Prostate gland (tissue), 2 donors: ENCODE measurements around the gene MKRN1. TPM values are rescaled to one million over a fixed set of nuclear protein-coding genes. Genes with fewer than 3 reads are reported as not detected.
"Not testable (repeated sequence)": the region's sequence is repeated elsewhere in the genome, so short reads cannot be mapped to it uniquely, and the experiment has no call there.

Experiments
- DNase-seq: peaks from one replicate; pipeline ENCODE4 v3.0.0-alpha.2; 2019; ENCODE audit warnings: low spot score
- H3K27ac ChIP-seq, 2 donors: fragments of 200-600 bp; sonication (generic); 2 replicates each; pipeline ENCODE4 v1.5.1; 2017 to 2019
- H3K27me3 ChIP-seq: fragments of 200-600 bp; sonication (generic); replicated peaks from 2 replicates; pipeline ENCODE4 v1.5.1; 2019; ENCODE audit not compliant: insufficient read depth
- H3K36me3 ChIP-seq, 2 donors: fragments of 200-600 bp; sonication (generic); 1 replicate in 1 of 2; 2 replicates in 1 of 2; pipeline versions ENCODE4 v1.5.1 to v1.8.1; 2017 to 2019
- H3K4me1 ChIP-seq: fragments of 200-600 bp; sonication (generic); replicated peaks from 2 replicates; pipeline ENCODE4 v1.5.1; 2019
- H3K4me3 ChIP-seq, 2 donors: fragments of 200-600 bp; sonication (generic); 2 replicates each; pipeline ENCODE4 v1.5.1; 2017 to 2019
- H3K9me3 ChIP-seq: fragments of 200-600 bp; sonication (generic); 2 replicates; pipeline ENCODE4 v1.5.1; 2017
- POLR2A ChIP-seq: fragments of 450-650 bp; IDR thresholded peaks from one replicate; pipeline ENCODE4 v1.6.1; 2016; ENCODE audit warnings: antibody characterized with exemption, mild to moderate bottlenecking
- POLR2AphosphoS5 ChIP-seq: sonication (generic); formaldehyde crosslinking; IDR thresholded peaks from one replicate; pipeline ENCODE4 v1.6.1; 2017; ENCODE audit warnings: antibody characterized with exemption
- WGBS: methylation state at CpG from one replicate; pipeline ENCODE4 v1.1.5; 2018; 5-methylcytosine and 5-hydroxymethylcytosine counted together
- intact Hi-C: fragments of 100-400 bp; cut with DNase I; formaldehyde crosslinking; loops from one replicate; pipeline ENCODE4 v1.14.2; 2022
- total RNA-seq, 2 donors: library from RNA; depleted of rRNA; stranded (reverse); fragments of >200 nt; gene quantifications; one replicate each; pipeline ENCODE4 v1.1.0, GENCODE V29; 2016
- TF ChIP-seq, protein P1 (sequence below), 4 experiments: fragments of 200-600 bp in 2 of 4; fragments of 450-650 bp in 2 of 4; sonication (generic) in 2 of 4; IDR thresholded peaks; 1 replicate in 3 of 4; 2 replicates in 1 of 4; pipeline ENCODE4 v1.5.1; 2016 to 2019; ENCODE audit warnings: antibody characterized with exemption in 4 of 4, mild to moderate bottlenecking in 2 of 4, moderate library complexity in 2 of 4

The MKRN1 gene
- total RNA-seq, 2 donors from 2014 or later = 69.0 to 108 TPM

DNA sequence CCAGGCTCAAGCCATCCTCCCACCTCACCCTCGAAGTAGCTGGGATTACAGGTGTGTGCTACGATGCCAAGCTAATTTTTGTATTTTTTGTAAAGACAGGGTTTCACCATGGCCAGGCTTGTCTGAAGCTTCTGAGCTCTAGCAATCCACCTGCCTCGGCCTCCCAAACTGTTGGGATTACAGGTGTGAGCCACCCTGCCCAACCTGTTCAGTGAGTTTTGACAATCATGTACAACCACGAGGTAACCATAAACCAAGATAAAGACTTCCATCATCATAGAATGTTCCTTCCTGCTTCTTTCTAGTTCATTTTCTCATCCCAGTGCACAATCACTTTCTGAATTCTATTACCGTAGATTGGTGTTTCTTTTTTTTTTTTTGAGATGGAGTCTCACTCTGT lies 30.5 kb upstream of the MKRN1 start:
- H3K27me3 ChIP-seq = no peaks in the 10 kb centered on the region
- 55% methylated on average over 4 of the region's 5 CpGs for WGBS
- H3K4me1 ChIP-seq = no peaks in the 10 kb centered on the region
- TF ChIP-seq, protein P1, sequence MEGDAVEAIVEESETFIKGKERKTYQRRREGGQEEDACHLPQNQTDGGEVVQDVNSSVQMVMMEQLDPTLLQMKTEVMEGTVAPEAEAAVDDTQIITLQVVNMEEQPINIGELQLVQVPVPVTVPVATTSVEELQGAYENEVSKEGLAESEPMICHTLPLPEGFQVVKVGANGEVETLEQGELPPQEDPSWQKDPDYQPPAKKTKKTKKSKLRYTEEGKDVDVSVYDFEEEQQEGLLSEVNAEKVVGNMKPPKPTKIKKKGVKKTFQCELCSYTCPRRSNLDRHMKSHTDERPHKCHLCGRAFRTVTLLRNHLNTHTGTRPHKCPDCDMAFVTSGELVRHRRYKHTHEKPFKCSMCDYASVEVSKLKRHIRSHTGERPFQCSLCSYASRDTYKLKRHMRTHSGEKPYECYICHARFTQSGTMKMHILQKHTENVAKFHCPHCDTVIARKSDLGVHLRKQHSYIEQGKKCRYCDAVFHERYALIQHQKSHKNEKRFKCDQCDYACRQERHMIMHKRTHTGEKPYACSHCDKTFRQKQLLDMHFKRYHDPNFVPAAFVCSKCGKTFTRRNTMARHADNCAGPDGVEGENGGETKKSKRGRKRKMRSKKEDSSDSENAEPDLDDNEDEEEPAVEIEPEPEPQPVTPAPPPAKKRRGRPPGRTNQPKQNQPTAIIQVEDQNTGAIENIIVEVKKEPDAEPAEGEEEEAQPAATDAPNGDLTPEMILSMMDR (IDR thresholded peaks at IDR 0.05) = no peak
- TF ChIP-seq POLR2AphosphoS5 = peak; percentile 42
- H3K4me3 ChIP-seq = no peak overlapping the region
- no peaks in the 10 kb centered on the region for H3K9me3 ChIP-seq
- DNase-seq = no peak
- H3K36me3 ChIP-seq = no peaks in the 10 kb centered on the region
- intact Hi-C loops = no loop called here
- H3K27ac ChIP-seq = no peak overlapping the region

DNA sequence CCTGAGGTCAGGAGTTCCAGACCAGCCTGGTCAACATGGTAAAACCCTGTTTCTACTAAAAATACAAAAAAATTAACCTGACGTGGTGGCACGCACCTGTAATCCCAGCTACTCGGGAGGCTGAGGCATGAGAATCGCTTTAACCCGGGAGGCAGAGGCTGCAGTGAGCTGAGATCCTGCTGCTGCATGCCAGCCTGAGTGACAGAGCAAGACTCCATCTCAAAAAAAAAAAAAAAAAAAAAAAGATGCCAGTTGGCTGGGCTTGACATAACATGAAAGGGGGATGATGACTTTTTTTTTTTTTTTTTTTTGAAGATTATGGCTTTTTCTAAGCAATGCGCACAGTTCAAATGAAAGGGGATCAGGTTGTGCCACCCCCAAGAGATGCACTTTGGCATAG lies 28.3 kb upstream of the MKRN1 start:
- H3K27ac ChIP-seq, H3K4me1 ChIP-seq, H3K4me3 ChIP-seq, H3K36me3 ChIP-seq, DNase-seq, H3K27me3 ChIP-seq, H3K9me3 ChIP-seq: not testable (repeated sequence)
- 92% methylated on average over 6 of the region's 6 CpGs for WGBS
- intact Hi-C loops = loop anchor here (2.0 kb wide), 1 partner anchor 29 kb away; the partner anchor contains the start of gene MKRN1

DNA sequence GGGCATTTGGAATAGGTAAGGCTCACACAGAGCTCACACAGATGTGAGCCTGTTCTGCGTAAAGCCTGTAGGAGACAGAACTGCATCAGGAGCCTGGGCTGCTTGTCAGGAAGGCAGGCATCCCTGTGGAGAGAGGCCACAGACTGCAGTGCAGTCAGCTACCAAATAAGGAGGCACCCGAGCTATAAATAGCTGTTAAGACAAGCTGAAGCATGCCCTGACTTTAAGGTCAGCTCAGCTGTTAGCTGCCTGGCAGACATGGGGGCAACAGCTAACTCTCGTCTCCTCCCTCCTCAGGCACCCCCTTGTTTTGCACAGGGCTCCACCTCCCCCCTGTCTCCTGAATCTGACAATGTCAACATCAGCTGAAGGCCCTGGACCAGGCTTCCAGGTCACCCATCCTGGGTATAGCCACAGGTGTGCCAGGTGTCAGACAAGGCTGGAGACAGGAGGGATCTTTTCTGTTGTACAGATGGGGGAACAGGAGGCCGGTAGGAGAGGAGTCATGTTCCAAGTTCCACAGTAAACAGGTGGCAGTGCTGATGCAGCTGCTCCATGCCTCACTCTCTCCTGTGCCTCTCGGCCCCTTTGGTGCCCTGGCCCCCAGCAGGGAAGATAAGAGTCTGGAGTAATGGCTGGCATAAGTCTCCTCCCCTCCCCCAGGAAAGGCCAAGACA lies 27.6 kb upstream of the MKRN1 start:
- TF ChIP-seq POLR2A (no peak), POLR2AphosphoS5 (no peak)
- TF ChIP-seq, protein P1 (IDR thresholded peaks at IDR 0.05) = peak in 1 of 4 experiments; percentile 7

DNA sequence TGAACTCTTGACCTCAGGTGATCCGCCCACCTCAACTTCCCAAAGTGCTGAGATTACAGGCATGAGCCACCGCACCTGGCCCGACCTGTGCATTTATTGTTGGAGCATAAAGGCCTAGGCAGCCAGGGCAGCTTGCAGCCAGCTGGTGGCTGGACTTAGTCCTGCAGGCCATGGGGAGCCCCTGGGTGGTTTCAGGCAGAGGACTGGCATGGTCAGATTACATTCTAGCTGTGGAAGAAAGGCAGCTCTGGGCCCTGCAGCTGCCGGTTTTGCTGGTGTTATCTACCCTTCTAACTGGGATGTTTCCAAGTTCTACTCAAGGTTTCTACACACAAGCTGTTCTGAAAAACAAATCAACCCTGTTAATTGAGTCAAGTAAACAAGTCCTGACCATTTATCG lies 22.7 kb upstream of the MKRN1 start:
- 58% methylated on average over 5 of the region's 5 CpGs for WGBS
- TF ChIP-seq POLR2A = no peak
- TF ChIP-seq, protein P1 (IDR thresholded peaks at IDR 0.05) = no peak
- TF ChIP-seq POLR2AphosphoS5 = no peak
- H3K9me3 ChIP-seq = no peaks in the 10 kb centered on the region
- intact Hi-C loops = no loop called here
- no peaks in the 10 kb centered on the region for H3K4me1 ChIP-seq
- no peaks in the 10 kb centered on the region for H3K27me3 ChIP-seq
- H3K27ac ChIP-seq = no peak overlapping the region
- no peak overlapping the region for H3K4me3 ChIP-seq
- DNase-seq = no peak
- H3K36me3 ChIP-seq = no peaks in the 10 kb centered on the region

More for the DNA sequence above, 27.6 kb upstream of the MKRN1 start:
- Histone ChIP-seq H3K27ac (peak overlapping the region in 1 of 2 donors; percentile 57), H3K36me3 (no peaks in the 10 kb centered on the region), H3K27me3 (no peaks in the 10 kb centered on the region), H3K4me3 (no peak overlapping the region), H3K4me1 (no peaks in the 10 kb centered on the region), H3K9me3 (no peaks in the 10 kb centered on the region)
- intact Hi-C loops = loop anchor here (2.0 kb wide), 1 partner anchor 28 kb away; the partner anchor contains the start of gene MKRN1
- DNase-seq = peak; percentile 16
- WGBS = 22% methylated on average over 5 of the region's 5 CpGs

DNA sequence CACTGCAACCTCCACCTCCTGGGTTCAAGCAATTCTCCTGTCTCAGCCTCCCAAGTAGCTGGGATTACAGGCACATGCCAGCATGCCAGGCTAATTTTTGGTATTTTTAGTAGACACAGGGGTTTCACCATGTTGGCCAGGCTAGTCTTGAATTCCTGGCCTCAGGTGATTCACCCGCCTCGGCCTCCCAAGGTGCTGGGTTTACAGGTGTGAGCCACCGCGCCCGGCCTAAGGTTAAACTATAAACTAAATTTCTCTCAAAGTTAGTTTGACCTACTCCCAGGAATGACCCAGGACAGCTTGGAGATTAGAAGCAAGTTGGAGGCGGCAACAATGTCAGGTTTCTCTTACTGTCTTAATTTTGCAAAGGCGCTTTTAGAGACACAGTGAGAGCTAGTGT lies 18.5 kb upstream of the MKRN1 start:
- 97% methylated on average over 7 of the region's 7 CpGs for WGBS
- intact Hi-C loops, H3K27ac ChIP-seq, H3K36me3 ChIP-seq, H3K9me3 ChIP-seq, H3K4me3 ChIP-seq, H3K27me3 ChIP-seq, H3K4me1 ChIP-seq, DNase-seq: not testable (repeated sequence)

DNA sequence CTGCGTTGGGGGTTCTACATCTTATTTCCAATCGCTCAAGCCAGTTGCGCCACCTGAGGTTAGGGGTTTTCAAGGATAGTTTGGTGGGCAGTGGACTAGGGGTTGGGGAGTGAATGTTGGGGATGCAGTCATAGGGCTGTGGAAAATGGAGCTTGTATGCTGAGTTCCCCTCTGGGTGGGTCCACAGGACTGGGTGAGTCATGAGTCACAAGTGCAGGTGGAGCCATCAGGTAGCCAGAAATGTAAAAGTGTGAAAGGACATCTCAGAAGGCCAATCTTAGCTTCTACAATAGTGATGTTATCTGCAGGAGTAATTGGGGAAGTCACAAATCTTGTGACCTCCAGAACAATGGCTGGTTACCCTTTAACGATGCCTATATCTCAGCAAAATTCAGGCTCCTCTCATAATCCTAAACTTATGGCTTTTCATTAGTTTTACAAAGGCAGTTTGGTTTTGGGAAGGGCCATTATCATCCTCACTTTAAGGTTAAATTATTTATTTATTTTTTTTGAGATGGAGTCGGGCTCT lies 18.0 kb upstream of the MKRN1 start:
- Histone ChIP-seq H3K27ac (no peak overlapping the region), H3K4me1 (no peaks in the 10 kb centered on the region), H3K27me3 (no peaks in the 10 kb centered on the region), H3K36me3 (no peaks in the 10 kb centered on the region), H3K9me3 (no peaks in the 10 kb centered on the region), H3K4me3 (no peak overlapping the region)
- TF ChIP-seq, protein P1 (IDR thresholded peaks at IDR 0.05) = no peak
- no peak for TF ChIP-seq POLR2A
- no peak for TF ChIP-seq POLR2AphosphoS5
- no peak for DNase-seq
- intact Hi-C loops = no loop called here
- WGBS = 72% methylated on average over 5 of the region's 5 CpGs
